SK-N-MC (cell line): Measurements from ENCODE around the gene GATAD2A.

Experiments used
- DNase-seq: peaks from one replicate; pipeline ENCODE4 v3.0.0-alpha.2; 2011; ENCODE audit warnings: low read depth, low spot score
- H3K27ac ChIP-seq: fragments of 200-600 bp; sonication (generic); 2 replicates; pipeline ENCODE4 v1.5.1; 2016; ENCODE audit warnings: mixed run types
- H3K36me3 ChIP-seq: fragments of 200-600 bp; sonication (generic); 2 replicates; pipeline ENCODE4 v1.6.1; 2017; ENCODE audit warnings: antibody characterized with exemption, low read length, mixed read lengths; ENCODE audit not compliant: insufficient read depth
- H3K4me3 ChIP-seq: fragments of 200-600 bp; sonication (generic); 2 replicates; pipeline ENCODE4 v1.5.1; 2016
- H3K9ac ChIP-seq: fragments of 200-600 bp; sonication (generic); 2 replicates; pipeline ENCODE4 v1.8.0; 2017; ENCODE audit warnings: mixed run types, mixed read lengths; ENCODE audit not compliant: insufficient read length
- H3K9me3 ChIP-seq: fragments of 200-600 bp; sonication (generic); 2 replicates; pipeline ENCODE4 v1.6.1; 2017; ENCODE audit warnings: low read depth, mild to moderate bottlenecking, antibody characterized with exemption, low read length, moderate library complexity, mixed read lengths
- EZH2 ChIP-seq: fragments of 200-600 bp; sonication (generic); IDR thresholded peaks from one replicate; pipeline ENCODE4 v1.6.1; 2017; ENCODE audit warnings: antibody characterized with exemption
- FOXP2 ChIP-seq: optimal IDR thresholded peaks from 2 replicates; pipeline ENCODE3; 2011; ENCODE audit warnings: mild to moderate bottlenecking, moderate library complexity; ENCODE audit not compliant: insufficient read depth; ENCODE audit errors: extremely low read length, control extremely low read depth
- POLR2AphosphoS5 ChIP-seq: IDR thresholded peaks from 2 replicates; pipeline ENCODE4 v1.6.1; 2012; ENCODE audit warnings: mild to moderate bottlenecking, low read depth, low read length, borderline replicate concordance

The GATAD2A gene

GRCh38 chr19:19526581-19527370, 121.3 kb downstream of the GATAD2A start:
- no peak for DNase-seq
- no peak overlapping the region for H3K27ac ChIP-seq
- no peak overlapping the region for H3K4me3 ChIP-seq
- H3K9ac ChIP-seq: no peak overlapping the region
- peaks cover 16% of the 10 kb centered on the region for H3K36me3 ChIP-seq
- no peak for TF ChIP-seq POLR2AphosphoS5
- no peak for TF ChIP-seq EZH2
- H3K9me3 ChIP-seq: no peaks in the 10 kb centered on the region

- no peak for DNase-seq
- H3K36me3 ChIP-seq: peaks cover 16% of the 10 kb centered on the region
- no peak overlapping the region for H3K4me3 ChIP-seq
- no peak overlapping the region for H3K27ac ChIP-seq
- H3K9ac ChIP-seq: no peak overlapping the region
- H3K9me3 ChIP-seq: no peaks in the 10 kb centered on the region
- no peak for TF ChIP-seq FOXP2
- TF ChIP-seq POLR2AphosphoS5: no peak
Measured at GRCh38 chr19:19527371-19527656, 121.8 kb downstream of the GATAD2A start.

DNA sequence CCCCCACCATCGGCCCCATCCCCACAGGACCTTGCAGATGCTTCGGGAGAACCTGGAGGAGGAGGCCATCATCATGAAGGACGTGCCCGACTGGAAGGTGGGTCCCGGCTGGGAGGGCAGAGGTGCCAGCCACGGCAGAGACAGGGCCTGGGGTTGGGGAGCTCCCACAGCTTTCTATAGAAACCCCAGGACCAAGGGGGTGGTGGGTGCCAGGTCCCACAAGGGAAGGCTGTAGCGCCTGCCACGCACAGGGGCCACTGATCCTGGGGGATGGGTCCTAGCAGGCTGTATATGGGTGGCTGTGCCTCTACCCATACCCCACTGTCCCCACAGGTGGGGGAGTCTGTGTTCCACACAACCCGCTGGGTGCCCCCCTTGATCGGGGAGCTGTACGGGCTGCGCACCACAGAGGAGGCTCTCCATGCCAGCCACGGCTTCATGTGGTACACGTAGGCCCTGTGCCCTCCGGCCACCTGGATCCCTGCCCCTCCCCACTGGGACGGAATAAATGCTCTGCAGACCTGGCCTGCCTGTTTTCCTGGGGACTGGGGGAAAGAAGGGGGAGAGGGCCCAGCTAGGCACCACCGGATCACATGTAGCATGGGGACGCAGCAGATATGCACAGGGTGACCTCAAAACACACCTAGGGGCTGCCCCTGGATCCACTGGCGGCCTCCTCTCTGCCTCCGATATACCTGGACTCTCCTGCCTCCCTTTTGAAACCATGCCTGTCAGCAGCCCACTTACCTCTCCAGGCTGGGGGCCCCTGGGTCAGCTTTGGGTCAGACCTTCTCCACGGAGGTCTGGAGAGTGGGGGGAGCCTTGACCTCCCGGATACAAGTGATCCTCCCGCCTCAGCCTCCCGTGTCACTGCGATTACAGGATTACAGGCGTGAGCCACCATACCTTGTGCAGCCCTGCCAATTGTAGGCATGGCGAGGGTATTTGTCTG, 122.5 kb downstream of the GATAD2A start:
- H3K27ac ChIP-seq: no peak overlapping the region
- DNase-seq: no peak
- H3K4me3 ChIP-seq: no peak overlapping the region
- TF ChIP-seq FOXP2 (no peak), EZH2 (no peak), POLR2AphosphoS5 (no peak)
- peaks cover 16% of the 10 kb centered on the region for H3K36me3 ChIP-seq
- no peaks in the 10 kb centered on the region for H3K9me3 ChIP-seq
- H3K9ac ChIP-seq: no peak overlapping the region

GRCh38 chr19:19528721-19529490, 123.4 kb downstream of the GATAD2A start, which contains the start of gene YJEFN3:
Gene YJEFN3 (plus strand): TSS chr19:19528911. CDS start chr19:19528933, 22 bp downstream.
- Histone ChIP-seq H3K36me3 (peaks cover 16% of the 10 kb centered on the region), H3K9me3 (no peaks in the 10 kb centered on the region), H3K27ac (no peak within 1 kb of the TSS), H3K4me3 (no peak within 1 kb of the TSS), H3K9ac (no peak within 1 kb of the TSS)
- no peak for DNase-seq
- TF ChIP-seq POLR2AphosphoS5: peak; percentile 40; the same call in 1 of the 2 replicates
- TF ChIP-seq EZH2: no peak

DNA sequence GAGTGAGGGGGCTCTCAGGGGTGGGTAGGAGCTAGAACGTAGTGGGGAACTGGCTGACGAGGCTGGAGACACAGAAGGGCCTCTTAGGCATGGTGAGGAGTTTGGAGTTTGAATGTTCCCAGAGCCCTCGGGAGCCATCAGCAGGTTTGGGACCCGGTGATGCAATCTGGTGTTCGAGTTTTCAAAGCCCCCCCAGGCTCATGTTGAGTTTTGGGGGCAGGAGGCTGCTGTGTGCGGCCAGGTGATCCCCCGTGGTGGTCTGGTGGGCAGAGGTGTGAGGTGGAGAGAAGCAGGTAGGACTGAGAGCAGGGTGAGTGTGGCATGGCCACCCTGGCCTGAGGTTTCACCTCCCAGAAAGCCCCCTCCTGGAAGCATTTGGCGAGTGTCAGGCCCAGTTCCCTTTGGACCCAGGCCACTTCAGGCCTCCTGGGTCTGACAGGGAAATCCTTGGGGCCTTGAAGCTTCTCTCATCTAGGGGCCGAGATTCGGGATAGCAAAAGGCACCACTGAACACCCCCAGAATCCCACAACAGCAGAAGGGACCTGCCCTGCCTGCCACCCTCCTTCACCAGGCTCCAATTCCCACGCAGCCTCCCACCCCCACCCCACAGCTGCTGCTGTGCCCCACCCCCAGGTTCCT, 124.4 kb downstream of the GATAD2A start:
- no peak overlapping the region for H3K27ac ChIP-seq
- H3K4me3 ChIP-seq: no peak overlapping the region
- no peaks in the 10 kb centered on the region for H3K9me3 ChIP-seq
- H3K9ac ChIP-seq: no peak overlapping the region
- no peak for DNase-seq
- no peak for TF ChIP-seq FOXP2
- no peak for TF ChIP-seq POLR2AphosphoS5
- no peak for TF ChIP-seq EZH2
- H3K36me3 ChIP-seq: peaks cover 12% of the 10 kb centered on the region; the same call in 1 of the 2 replicates

DNA sequence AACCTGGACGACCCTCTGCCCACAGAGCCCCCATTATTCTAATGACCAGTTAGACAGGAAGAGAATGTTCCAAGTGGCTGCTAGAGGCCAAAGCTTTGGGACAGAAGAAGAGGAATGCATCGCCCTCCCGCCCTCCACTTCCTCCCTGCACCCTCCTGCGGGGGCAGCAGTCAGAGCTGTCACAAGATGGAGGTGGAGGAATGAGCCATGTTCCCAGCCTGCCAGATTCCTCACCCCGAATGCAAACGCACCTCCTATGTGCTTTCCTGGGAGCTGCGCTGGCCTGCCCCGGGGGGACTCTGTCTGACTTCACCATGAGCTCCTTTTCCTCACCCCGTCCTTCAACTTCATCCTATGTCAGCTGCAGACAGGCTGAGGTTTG, 124.9 kb downstream of the GATAD2A start:
- H3K9me3 ChIP-seq: no peaks in the 10 kb centered on the region
- no peak for TF ChIP-seq FOXP2
- no peak for TF ChIP-seq EZH2
- TF ChIP-seq POLR2AphosphoS5: no peak
- DNase-seq: no peak
- H3K9ac ChIP-seq: no peak overlapping the region
- peaks cover 12% of the 10 kb centered on the region; the same call in 1 of the 2 replicates for H3K36me3 ChIP-seq
- H3K4me3 ChIP-seq: no peak overlapping the region
- no peak overlapping the region for H3K27ac ChIP-seq

DNA sequence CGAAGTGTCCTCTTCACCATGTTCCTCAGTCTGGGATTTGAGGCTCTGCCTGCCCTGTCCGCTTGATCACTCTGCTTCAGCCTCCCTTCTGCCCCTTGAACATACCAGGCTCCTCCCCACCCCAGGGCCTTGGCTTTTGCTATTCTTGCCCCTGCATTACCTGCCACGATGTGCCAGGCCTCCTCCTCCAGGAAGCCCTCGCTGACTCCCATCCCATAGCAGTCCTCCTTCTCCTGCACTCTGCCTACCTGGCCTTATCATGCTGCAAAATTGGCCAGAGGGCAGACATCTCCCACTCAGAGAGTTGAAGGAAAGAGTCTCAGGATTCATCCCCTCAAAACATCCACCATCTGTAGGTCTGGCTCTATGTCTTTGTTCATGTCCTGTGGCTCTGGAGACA, 125.4 kb downstream of the GATAD2A start:
- H3K4me3 ChIP-seq: no peak overlapping the region
- no peak for DNase-seq
- TF ChIP-seq FOXP2 (no peak), EZH2 (no peak), POLR2AphosphoS5 (no peak)
- no peak overlapping the region for H3K27ac ChIP-seq
- H3K9ac ChIP-seq: no peak overlapping the region
- H3K9me3 ChIP-seq: no peaks in the 10 kb centered on the region
- peaks cover 11% of the 10 kb centered on the region; the same call in 1 of the 2 replicates for H3K36me3 ChIP-seq
